HepG2 (cell line): ENCODE measurements around the gene CADPS2. TPM values are rescaled to one million over a fixed set of nuclear protein-coding genes. Genes with fewer than 3 reads are reported as not detected.

ENCODE experiments used
- ATAC-seq: fragments of 200-7000 bp; cut with Tn5 transposase; 3 replicates; pipeline ENCODE4 v1.9.1; 2020; ENCODE audit warnings: mild to moderate bottlenecking, moderate library complexity
- BruUV-seq: library from RNA; stranded (reverse); fragments of 400-500 nt; replicated peaks from 2 replicates; lab custom pipeline; 2021; lab: Mats Ljungman, UMichigan
- CTCF ChIA-PET: fragments of 300-600 bp; formaldehyde crosslinking; extraction: SDS; loops from one replicate; lab custom pipeline; 2021; ENCODE audit warnings: low total read pairs, inconsistent platforms, low intra/inter-chr PET ratio; lab: Yijun Ruan, JAX
- POLR2A ChIA-PET: fragments of 350-600 bp; sonication (Branson Sonifier 250); formaldehyde crosslinking; loops from one replicate; lab custom pipeline; 2020; ENCODE audit warnings: antibody characterized with exemption, inconsistent platforms; lab: Yijun Ruan, JAX
- DNase-seq: peaks from one replicate; pipeline ENCODE4 v3.0.0-alpha.2; 2015; ENCODE audit warnings: low spot score
- FAIRE-seq: peaks from 3 replicates; lab custom pipeline; 2011; peaks lifted over from hg19 to GRCh38; lab: Jason Lieb, UNC
- H2AFZ ChIP-seq: one replicate; pipeline ENCODE4 v1.6.1; 2011; ENCODE audit warnings: low read length, inconsistent platforms
- H3K27ac ChIP-seq: fragments of 300-600 bp; 3 replicates; pipeline ENCODE4 v1.8.0; 2011; ENCODE audit warnings: mixed run types, mild to moderate bottlenecking, mixed read lengths, low read length, inconsistent platforms; ENCODE audit not compliant: insufficient read depth; ENCODE audit errors: extremely low read length
- H3K27me3 ChIP-seq, 2 experiments: fragments of 200-600 bp in 1 of 2; 2 replicates in 1 of 2; 3 replicates in 1 of 2; pipeline versions ENCODE4 v1.6.0 to v1.8.0; 2011; ENCODE audit warnings: low read length in 2 of 2, mild to moderate bottlenecking in 2 of 2, moderate library complexity in 2 of 2, inconsistent platforms in 1 of 2; ENCODE audit not compliant: insufficient read depth in 2 of 2, control insufficient read depth in 1 of 2
- H3K36me3 ChIP-seq, 2 experiments: fragments of 200-600 bp in 1 of 2; replicated peaks in 1 of 2; 2 replicates in 1 of 2; 3 replicates in 1 of 2; pipeline versions ENCODE4 v1.5.1 to v1.8.0; 2011; ENCODE audit warnings: low read length in 2 of 2, inconsistent platforms in 1 of 2; ENCODE audit not compliant: insufficient read depth in 2 of 2, control insufficient read depth in 1 of 2
- H3K4me1 ChIP-seq: 2 replicates; pipeline ENCODE4 v1.5.1; 2012; ENCODE audit warnings: low read length, inconsistent platforms; ENCODE audit not compliant: insufficient read depth
- H3K4me2 ChIP-seq: 2 replicates; pipeline ENCODE4 v1.6.0; 2011; ENCODE audit warnings: low read depth, low read length, inconsistent platforms
- H3K4me3 ChIP-seq, 3 experiments: fragments of 200-600 bp in 1 of 3; sonication (generic), shearing (Covaris generic) in 1 of 3; replicated peaks in 1 of 3; 2 replicates each; pipeline ENCODE4 v1.5.1; 2011 to 2016; ENCODE audit warnings: low read length in 3 of 3, inconsistent platforms in 2 of 3, low read depth in 2 of 3, mild to moderate bottlenecking in 2 of 3, control low read depth in 1 of 3, mixed read lengths in 1 of 3; ENCODE audit not compliant: insufficient read depth in 1 of 3
- H3K79me2 ChIP-seq: one replicate; pipeline ENCODE4 v1.6.1; 2011; ENCODE audit warnings: low read length, inconsistent platforms; ENCODE audit not compliant: insufficient read depth
- H3K9ac ChIP-seq: 2 replicates; pipeline ENCODE4 v1.6.0; 2011; ENCODE audit warnings: mild to moderate bottlenecking, low read depth, low read length, inconsistent platforms; ENCODE audit not compliant: insufficient read depth
- H3K9me3 ChIP-seq: 2 replicates; pipeline ENCODE4 v1.5.1; 2012; ENCODE audit warnings: mild to moderate bottlenecking, low read length
- H4K20me1 ChIP-seq: 2 replicates; pipeline ENCODE4 v1.6.0; 2011; ENCODE audit warnings: inconsistent platforms, mild to moderate bottlenecking, low read length, moderate library complexity; ENCODE audit not compliant: insufficient read depth
- ARHGAP35 ChIP-seq: sonication (generic); formaldehyde crosslinking; IDR thresholded peaks from 2 replicates; pipeline ENCODE4 v1.9.0; 2022; ENCODE audit warnings: mild to moderate bottlenecking, inconsistent platforms, moderate library complexity, missing genetic modification reagents, borderline replicate concordance
- HOXA7 ChIP-seq: sonication (generic); formaldehyde crosslinking; IDR thresholded peaks from 2 replicates; pipeline ENCODE4 v1.8.1; 2022; ENCODE audit warnings: mild to moderate bottlenecking, missing genetic modification reagents, moderate library complexity
- MEIS2 ChIP-seq: sonication (generic); formaldehyde crosslinking; IDR thresholded peaks from 2 replicates; pipeline ENCODE4 v1.9.0; 2021; ENCODE audit warnings: mild to moderate bottlenecking, missing genetic modification reagents
- MTF1 ChIP-seq: sonication (generic); formaldehyde crosslinking; IDR thresholded peaks from 2 replicates; pipeline ENCODE4 v1.5.0; 2020; ENCODE audit warnings: missing genetic modification reagents
- NAIF1 ChIP-seq: sonication (generic); formaldehyde crosslinking; IDR thresholded peaks from 2 replicates; pipeline ENCODE4 v1.5.0; 2020; ENCODE audit warnings: mild to moderate bottlenecking, missing genetic modification reagents, borderline replicate concordance
- PAWR ChIP-seq: sonication (generic); formaldehyde crosslinking; IDR thresholded peaks from 2 replicates; pipeline ENCODE4 v1.4.0; 2020; ENCODE audit warnings: missing genetic modification reagents, mild to moderate bottlenecking, borderline replicate concordance
- ZKSCAN1 ChIP-seq: fragments of 150-350 bp; IDR thresholded peaks from 2 replicates; pipeline ENCODE4 v1.6.1; 2014; ENCODE audit warnings: low read length
- ZMAT3 ChIP-seq: sonication (generic); formaldehyde crosslinking; conservative IDR thresholded peaks from 2 replicates; pipeline ENCODE4 v1.7.0; 2021; ENCODE audit warnings: missing genetic modification reagents
- ZNF124 ChIP-seq: sonication (generic); formaldehyde crosslinking; IDR thresholded peaks from 2 replicates; pipeline ENCODE4 v1.4.0; 2020; ENCODE audit warnings: missing genetic modification reagents
- ZNF317 ChIP-seq: sonication (generic); formaldehyde crosslinking; IDR thresholded peaks from 2 replicates; pipeline ENCODE4 v1.5.0; 2020; ENCODE audit warnings: mild to moderate bottlenecking, missing genetic modification reagents
- ZNF414 ChIP-seq: sonication (generic); formaldehyde crosslinking; IDR thresholded peaks from 2 replicates; pipeline ENCODE4 v1.5.0; 2020; ENCODE audit warnings: missing genetic modification reagents
- ZNF660 ChIP-seq: sonication (generic); formaldehyde crosslinking; IDR thresholded peaks from 2 replicates; pipeline ENCODE4 v1.5.1; 2020; ENCODE audit warnings: mild to moderate bottlenecking, low read depth, missing genetic modification reagents, borderline replicate concordance
- ZNF720 ChIP-seq: sonication (generic); formaldehyde crosslinking; IDR thresholded peaks from 2 replicates; pipeline ENCODE4 v1.4.0; 2020; ENCODE audit warnings: missing genetic modification reagents
- ZNF891 ChIP-seq: sonication (generic); formaldehyde crosslinking; IDR thresholded peaks from 2 replicates; pipeline ENCODE4 v1.5.0; 2020; ENCODE audit warnings: mild to moderate bottlenecking, missing genetic modification reagents
- WGBS: methylation state at CpG from one replicate; pipeline ENCODE4 v1.1.6; 2017; ENCODE audit warnings: low lambda C conversion rate; 5-methylcytosine and 5-hydroxymethylcytosine counted together
- in situ Hi-C: cut with HindIII; loops from 2 replicates; pipeline ENCODE4 v1.10.0; 2017; ENCODE audit warnings: low pct_unique_long_range_greater_than_20kb; ENCODE audit not compliant: extremely low pct_ligation_motif_present
- intact Hi-C: fragments of 100-400 bp; cut with micrococcal nuclease; formaldehyde crosslinking; loops from one replicate; pipeline ENCODE4 v1.10.0; 2022; ENCODE audit not compliant: unreplicated experiment
- polyA plus RNA-seq, 8 experiments: library from polyadenylated mRNA; depleted of rRNA in 3 of 8; stranded (reverse) in 7 of 8; unstranded in 1 of 8; fragments of >200 nt; fragmentation: Illumina TruSeq in 4 of 8; extraction: Trizol in 4 of 8; gene quantifications; 2 replicates each; pipeline versions ENCODE4 v1.2.1 to v1.2.3, GENCODE V29; 2011 to 2016; ENCODE audit warnings: low read depth in 4 of 8, missing spikeins in 1 of 8, mixed read lengths in 1 of 8; ENCODE audit not compliant: insufficient read depth in 1 of 8
- total RNA-seq, 5 experiments: library from RNA; depleted of rRNA; stranded (reverse); fragments of >200 nt; fragmentation: Illumina TruSeq; extraction: Trizol; gene quantifications; 2 replicates each; pipeline ENCODE4 v1.2.3, GENCODE V29; 2016; ENCODE audit warnings: low read depth in 1 of 5
- TF ChIP-seq, protein P1 (sequence below): sonication (generic); formaldehyde crosslinking; IDR thresholded peaks from 2 replicates; pipeline ENCODE4 v1.5.0; 2020; ENCODE audit warnings: mild to moderate bottlenecking, missing genetic modification reagents, borderline replicate concordance

The CADPS2 gene
- total and polyA plus RNA-seq, 2 of the 13 experiments (the other 11 are each of a cell fraction or from before 2014, with no cell fraction given): 17.6 to 43.8 TPM

GRCh38 chr7:122738947-122739346 is 147.3 kb downstream of the CADPS2 start:
- no peak overlapping the region for H3K9ac ChIP-seq
- no peak for ATAC-seq
- in situ Hi-C loops: no loop called here
- no peaks in the 10 kb centered on the region for H3K4me1 ChIP-seq
- no peak for FAIRE-seq
- TF ChIP-seq ZNF124 (no peak), NAIF1 (no peak), MEIS2 (no peak), ZNF660 (CRISPR knock-in tag) (no peak), ZNF414 (CRISPR knock-in tag) (no peak), ZNF317 (CRISPR knock-in tag) (no peak), ARHGAP35 (CRISPR knock-in tag) (no peak), ZNF720 (CRISPR knock-in tag) (no peak), PAWR (CRISPR knock-in tag) (no peak), ZKSCAN1 (no peak)
- H3K27ac ChIP-seq: no peak overlapping the region
- intact Hi-C loops: no loop called here
- H3K36me3 ChIP-seq: no peaks in the 10 kb centered on the region
- no TSS peak for BruUV-seq
- no peak for DNase-seq
- H3K79me2 ChIP-seq: no peaks in the 10 kb centered on the region
- no peaks in the 10 kb centered on the region for H4K20me1 ChIP-seq
- no peaks in the 10 kb centered on the region for H3K27me3 ChIP-seq
- ChIA-PET CTCF (no interaction called here), POLR2A (no interaction called here)
- H3K4me2 ChIP-seq: no peak overlapping the region
- 97% methylated on average over 2 of the region's 2 CpGs for WGBS
- H2AFZ ChIP-seq: no peak overlapping the region
- no peak overlapping the region for H3K4me3 ChIP-seq
- H3K9me3 ChIP-seq: no peaks in the 10 kb centered on the region

- no peaks in the 10 kb centered on the region for H3K36me3 ChIP-seq
- CTCF ChIA-PET: no interaction called here
- 100% methylated on average over 1 of the region's 1 CpG for WGBS
- ATAC-seq: no peak
- no peaks in the 10 kb centered on the region for H4K20me1 ChIP-seq
- H3K4me2 ChIP-seq: no peak overlapping the region
- BruUV-seq: no TSS peak
- intact Hi-C loops (no loop called here), in situ Hi-C loops (no loop called here)
- H3K79me2 ChIP-seq: no peaks in the 10 kb centered on the region
- H2AFZ ChIP-seq: no peak overlapping the region
- no peaks in the 10 kb centered on the region for H3K4me1 ChIP-seq
- no peak overlapping the region for H3K9ac ChIP-seq
- no peaks in the 10 kb centered on the region for H3K27me3 ChIP-seq
- TF ChIP-seq ZMAT3: no peak
- no peak for TF ChIP-seq HOXA7 (CRISPR knock-in tag)
- no peak for TF ChIP-seq MTF1
- no peak for TF ChIP-seq ZNF891 (CRISPR knock-in tag)
- TF ChIP-seq, protein P1, sequence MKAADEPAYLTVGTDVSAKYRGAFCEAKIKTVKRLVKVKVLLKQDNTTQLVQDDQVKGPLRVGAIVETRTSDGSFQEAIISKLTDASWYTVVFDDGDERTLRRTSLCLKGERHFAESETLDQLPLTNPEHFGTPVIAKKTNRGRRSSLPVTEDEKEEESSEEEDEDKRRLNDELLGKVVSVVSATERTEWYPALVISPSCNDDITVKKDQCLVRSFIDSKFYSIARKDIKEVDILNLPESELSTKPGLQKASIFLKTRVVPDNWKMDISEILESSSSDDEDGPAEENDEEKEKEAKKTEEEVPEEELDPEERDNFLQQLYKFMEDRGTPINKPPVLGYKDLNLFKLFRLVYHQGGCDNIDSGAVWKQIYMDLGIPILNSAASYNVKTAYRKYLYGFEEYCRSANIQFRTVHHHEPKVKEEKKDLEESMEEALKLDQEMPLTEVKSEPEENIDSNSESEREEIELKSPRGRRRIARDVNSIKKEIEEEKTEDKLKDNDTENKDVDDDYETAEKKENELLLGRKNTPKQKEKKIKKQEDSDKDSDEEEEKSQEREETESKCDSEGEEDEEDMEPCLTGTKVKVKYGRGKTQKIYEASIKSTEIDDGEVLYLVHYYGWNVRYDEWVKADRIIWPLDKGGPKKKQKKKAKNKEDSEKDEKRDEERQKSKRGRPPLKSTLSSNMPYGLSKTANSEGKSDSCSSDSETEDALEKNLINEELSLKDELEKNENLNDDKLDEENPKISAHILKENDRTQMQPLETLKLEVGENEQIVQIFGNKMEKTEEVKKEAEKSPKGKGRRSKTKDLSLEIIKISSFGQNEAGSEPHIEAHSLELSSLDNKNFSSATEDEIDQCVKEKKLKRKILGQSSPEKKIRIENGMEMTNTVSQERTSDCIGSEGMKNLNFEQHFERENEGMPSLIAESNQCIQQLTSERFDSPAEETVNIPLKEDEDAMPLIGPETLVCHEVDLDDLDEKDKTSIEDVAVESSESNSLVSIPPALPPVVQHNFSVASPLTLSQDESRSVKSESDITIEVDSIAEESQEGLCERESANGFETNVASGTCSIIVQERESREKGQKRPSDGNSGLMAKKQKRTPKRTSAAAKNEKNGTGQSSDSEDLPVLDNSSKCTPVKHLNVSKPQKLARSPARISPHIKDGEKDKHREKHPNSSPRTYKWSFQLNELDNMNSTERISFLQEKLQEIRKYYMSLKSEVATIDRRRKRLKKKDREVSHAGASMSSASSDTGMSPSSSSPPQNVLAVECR (CRISPR knock-in tag): no peak
- H3K27ac ChIP-seq: no peak overlapping the region
- no peak for FAIRE-seq
- POLR2A ChIA-PET: no interaction called here
- no peak overlapping the region for H3K4me3 ChIP-seq
- no peak for DNase-seq
- H3K9me3 ChIP-seq: no peaks in the 10 kb centered on the region
These were observed 150.1 kb downstream of the CADPS2 start for GRCh38 chr7:122736183-122736582.
